H1 (cell line): ENCODE data around the gene TSPAN9. TPM values are rescaled to one million over a fixed set of nuclear protein-coding genes. Genes with fewer than 3 reads are reported as not detected.

Experiments
- CTCF ChIA-PET: fragments of 300-600 bp; sonication (Branson Sonifier 250); formaldehyde crosslinking; loops from one replicate; lab custom pipeline; 2021; ENCODE audit not compliant: partially characterized antibody; lab: Charles Lee
- POLR2A ChIA-PET: fragments of 300-600 bp; sonication (Branson Sonifier 250); formaldehyde crosslinking; loops from one replicate; lab custom pipeline; 2021; ENCODE audit warnings: inconsistent platforms; ENCODE audit not compliant: partially characterized antibody; lab: Charles Lee
- DNase-seq, 2 experiments: peaks; one replicate each; pipeline versions ENCODE4 v3.0.0 to v3.0.0-alpha.2; 2010 to 2022; ENCODE audit warnings: low spot score in 2 of 2, low read depth in 1 of 2, mixed read lengths in 1 of 2
- FAIRE-seq: peaks from 2 replicates; lab custom pipeline; 2011; peaks lifted over from hg19 to GRCh38; lab: Jason Lieb, UNC
- H2AFZ ChIP-seq: 2 replicates; pipeline ENCODE4 v1.8.1; 2012; ENCODE audit warnings: low read length, inconsistent platforms
- H2AK5ac ChIP-seq: 2 replicates; pipeline ENCODE4 v1.6.1; 2013; ENCODE audit warnings: low read depth, low read length
- H2BK120ac ChIP-seq: replicated peaks from 2 replicates; pipeline ENCODE3; 2013; ENCODE audit warnings: low read depth, low read length, inconsistent platforms
- H2BK12ac ChIP-seq: 2 replicates; pipeline ENCODE4 v1.6.1; 2013; ENCODE audit warnings: low read depth, low read length
- H2BK15ac ChIP-seq: 2 replicates; pipeline ENCODE4 v1.6.1; 2013; ENCODE audit warnings: low read length
- H2BK20ac ChIP-seq: 2 replicates; pipeline ENCODE4 v1.6.1; 2013; ENCODE audit warnings: low read length
- H2BK5ac ChIP-seq: 2 replicates; pipeline ENCODE4 v1.6.1; 2013; ENCODE audit warnings: low read depth, low read length
- H3K14ac ChIP-seq: 2 replicates; pipeline ENCODE4 v1.6.1; 2013; ENCODE audit warnings: inconsistent platforms; ENCODE audit not compliant: insufficient read length
- H3K18ac ChIP-seq: 2 replicates; pipeline ENCODE4 v1.6.1; 2013; ENCODE audit warnings: low read length; ENCODE audit errors: extremely low read depth
- H3K23ac ChIP-seq: 2 replicates; pipeline ENCODE4 v1.6.1; 2013; ENCODE audit warnings: inconsistent platforms; ENCODE audit not compliant: insufficient read length
- H3K23me2 ChIP-seq: 2 replicates; pipeline ENCODE4 v1.6.1; 2013; ENCODE audit warnings: low read depth, low read length
- H3K27ac ChIP-seq: 2 replicates; pipeline ENCODE4 v1.6.1; 2011; ENCODE audit warnings: low read depth, low read length, inconsistent platforms
- H3K27me3 ChIP-seq, 4 experiments: replicated peaks in 1 of 4; 1 replicate in 1 of 4; 2 replicates in 3 of 4; pipeline versions ENCODE4 v1.6.1 to v1.8.1; 2011 to 2013; ENCODE audit warnings: low read length in 3 of 4, mild to moderate bottlenecking in 3 of 4, inconsistent platforms in 2 of 4, mixed read lengths in 2 of 4, moderate library complexity in 1 of 4; ENCODE audit not compliant: control insufficient read depth in 3 of 4, insufficient read depth in 3 of 4; ENCODE audit errors: extremely low read depth in 1 of 4
- H3K36me3 ChIP-seq, 4 experiments: 2 replicates each; pipeline versions ENCODE4 v1.6.1 to v1.8.1; 2011 to 2013; ENCODE audit warnings: mild to moderate bottlenecking in 4 of 4, low read length in 3 of 4, moderate library complexity in 2 of 4, control low read depth in 1 of 4, inconsistent platforms in 1 of 4; ENCODE audit not compliant: insufficient read depth in 4 of 4, control insufficient read depth in 2 of 4
- H3K4ac ChIP-seq: replicated peaks from 2 replicates; pipeline ENCODE3; 2013; ENCODE audit warnings: low read length, low read depth, mixed read lengths, inconsistent platforms; ENCODE audit not compliant: insufficient read length
- H3K4me1 ChIP-seq, 4 experiments: replicated peaks in 1 of 4; 1 replicate in 1 of 4; 2 replicates in 3 of 4; pipeline versions ENCODE4 v1.6.1 to v1.8.1; 2011 to 2013; ENCODE audit warnings: low read length in 3 of 4, inconsistent platforms in 2 of 4, mixed read lengths in 1 of 4; ENCODE audit not compliant: insufficient read depth in 4 of 4, control insufficient read depth in 3 of 4
- H3K4me2 ChIP-seq, 2 experiments: 2 replicates each; pipeline versions ENCODE4 v1.6.1 to v1.8.1; 2011 to 2013; ENCODE audit warnings: low read depth in 2 of 2, low read length in 2 of 2, control low read depth in 1 of 2, inconsistent platforms in 1 of 2, mild to moderate bottlenecking in 1 of 2; ENCODE audit not compliant: insufficient read depth in 1 of 2
- H3K4me3 ChIP-seq, 4 experiments: fragments of 200-600, 300-600 bp in 1 of 4; sonication (generic), shearing (Covaris generic), sonication (Bioruptor Twin) in 1 of 4; 2 replicates each; pipeline versions ENCODE4 v1.5.1 to v1.8.1; 2011 to 2016; ENCODE audit warnings: low read length in 4 of 4, low read depth in 3 of 4, control low read depth in 2 of 4, inconsistent platforms in 2 of 4, mild to moderate bottlenecking in 2 of 4, mixed read lengths in 1 of 4, moderate library complexity in 1 of 4; ENCODE audit not compliant: insufficient read depth in 2 of 4; ENCODE audit errors: extremely low read depth in 1 of 4
- H3K56ac ChIP-seq: replicated peaks from 2 replicates; pipeline ENCODE3; 2013; ENCODE audit warnings: low read depth, mild to moderate bottlenecking, mixed read lengths, low read length, inconsistent platforms; ENCODE audit not compliant: insufficient read length
- H3K79me1 ChIP-seq: 2 replicates; pipeline ENCODE4 v1.6.1; 2013; ENCODE audit warnings: low read depth, low read length, control low read depth
- H3K79me2 ChIP-seq, 2 experiments: 2 replicates each; pipeline versions ENCODE4 v1.6.1 to v1.8.1; 2012 to 2013; ENCODE audit warnings: low read length in 2 of 2, mild to moderate bottlenecking in 2 of 2, inconsistent platforms in 1 of 2; ENCODE audit not compliant: insufficient read depth in 2 of 2, control insufficient read depth in 1 of 2
- H3K9ac ChIP-seq, 4 experiments: replicated peaks in 1 of 4; 1 replicate in 1 of 4; 2 replicates in 3 of 4; pipeline versions ENCODE4 v1.6.1 to v1.8.1; 2011 to 2013; ENCODE audit warnings: low read depth in 3 of 4, low read length in 3 of 4, control low read depth in 2 of 4, mild to moderate bottlenecking in 2 of 4, moderate library complexity in 2 of 4, inconsistent platforms in 1 of 4; ENCODE audit errors: extremely low read depth in 1 of 4
- H3K9me3 ChIP-seq, 2 experiments: 2 replicates each; pipeline versions ENCODE4 v1.6.1 to v1.8.1; 2012 to 2013; ENCODE audit warnings: mild to moderate bottlenecking in 2 of 2, moderate library complexity in 2 of 2, control low read depth in 1 of 2, inconsistent platforms in 1 of 2, low read depth in 1 of 2, low read length in 1 of 2, mixed read lengths in 1 of 2; ENCODE audit not compliant: insufficient read depth in 2 of 2
- H4K20me1 ChIP-seq, 2 experiments: replicated peaks in 1 of 2; 2 replicates each; pipeline versions ENCODE3 to v1.8.1; 2011 to 2013; ENCODE audit warnings: inconsistent platforms in 2 of 2, low read length in 2 of 2, mild to moderate bottlenecking in 1 of 2; ENCODE audit not compliant: insufficient read depth in 2 of 2, control insufficient read depth in 1 of 2
- H4K5ac ChIP-seq: 2 replicates; pipeline ENCODE4 v1.6.1; 2013; ENCODE audit warnings: low read length, low read depth, mixed read lengths, inconsistent platforms; ENCODE audit not compliant: insufficient read length
- H4K8ac ChIP-seq: 2 replicates; pipeline ENCODE4 v1.8.0; 2013; ENCODE audit warnings: mild to moderate bottlenecking, moderate library complexity, low read length, inconsistent platforms; ENCODE audit not compliant: insufficient read depth; ENCODE audit errors: extremely low read depth
- H4K91ac ChIP-seq: replicated peaks from 2 replicates; pipeline ENCODE3; 2013; ENCODE audit warnings: low read length, mixed read lengths, inconsistent platforms; ENCODE audit not compliant: insufficient read length
- NANOG ChIP-seq: IDR thresholded peaks from 2 replicates; pipeline ENCODE4 v1.6.1; 2011; ENCODE audit warnings: low read length, low read depth, mild to moderate bottlenecking, inconsistent platforms; ENCODE audit not compliant: insufficient read depth, poor library complexity, severe bottlenecking
- SP1 ChIP-seq: IDR thresholded peaks from 2 replicates; pipeline ENCODE4 v1.6.1; 2011; ENCODE audit warnings: low read depth, low read length
- SP4 ChIP-seq: IDR thresholded peaks from 2 replicates; pipeline ENCODE4 v1.6.1; 2012; ENCODE audit warnings: low read length, inconsistent platforms
- ZNF274 ChIP-seq: IDR thresholded peaks from 2 replicates; pipeline ENCODE4 v1.7.0; 2012; ENCODE audit warnings: low read length, borderline replicate concordance; ENCODE audit errors: extremely low read depth
- WGBS, 2 experiments: shearing (Covaris generic) in 1 of 2; methylation state at CpG; one replicate each; pipeline versions ENCODE4 v1.1.6 to v1.1.7; 2013 to 2015; ENCODE audit warnings: low lambda C conversion rate in 2 of 2, mixed read lengths in 2 of 2, inconsistent platforms in 1 of 2, low coverage in 1 of 2, missing lambda C conversion rate in 1 of 2; ENCODE audit not compliant: insufficient replicate concordance in 2 of 2, insufficient coverage in 1 of 2, insufficient read length in 1 of 2; ENCODE audit errors: extremely low coverage in 1 of 2, missing lambda C conversion rate in 1 of 2; 5-methylcytosine and 5-hydroxymethylcytosine counted together
- polyA plus RNA-seq, 7 experiments: library from polyadenylated mRNA; depleted of rRNA in 3 of 7; stranded (reverse) in 5 of 7; unstranded in 2 of 7; fragments of >200 nt in 5 of 7; fragments of 200-250 nt in 2 of 7; gene quantifications; 1 replicate in 5 of 7; 2 replicates in 1 of 7; 4 replicates in 1 of 7; pipeline versions ENCODE4 v1.2.1 to v1.2.3, GENCODE V29; 2011 to 2013; ENCODE audit warnings: missing spikeins in 2 of 7, mixed read lengths in 2 of 7
- total RNA-seq: library from RNA; stranded (reverse); fragmentation: NEBNext Ultra II Directional; extraction: Animal tissue kit (Norgen Biotek cat#: 25700); gene quantifications from 2 replicates; pipeline ENCODE4 v1.2.1, GENCODE V29; 2021

TSPAN9 gene
- total and polyA plus RNA-seq, 2 of the 8 experiments (the other 6 are each of a cell fraction or from before 2014, with no cell fraction given): 11.5 to 29.1 TPM

DNA sequence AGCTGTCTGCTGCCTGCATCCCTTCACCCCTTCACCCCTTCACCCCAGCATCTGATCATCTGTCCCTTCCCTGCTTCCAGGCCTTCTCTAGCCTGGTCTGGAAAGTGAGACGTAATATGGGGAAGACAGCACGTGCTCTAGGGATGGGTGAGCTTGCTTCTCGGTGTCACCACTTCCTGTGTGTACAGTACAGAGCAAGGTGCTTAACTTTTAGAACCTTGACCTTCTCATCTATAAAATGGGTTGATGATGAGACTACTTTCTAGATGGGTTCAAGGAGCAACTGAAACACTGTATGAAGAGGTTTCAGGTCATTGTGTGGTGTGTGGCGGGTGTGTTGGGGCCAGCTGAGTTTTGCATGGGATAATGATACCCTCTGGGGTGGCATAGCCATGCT, 140.5 kb downstream of the TSPAN9 start:
- Histone ChIP-seq H2BK20ac (no peak overlapping the region), H2BK5ac (no peak overlapping the region), H4K8ac (no peak overlapping the region), H3K14ac (no peak overlapping the region), H3K56ac (no peak overlapping the region), H3K9me3 (no peaks in the 10 kb centered on the region), H3K9ac (no peak overlapping the region), H2AK5ac (no peak overlapping the region), H3K36me3 (no peaks in the 10 kb centered on the region), H2AFZ (no peak overlapping the region), H2BK120ac (no peak overlapping the region), H2BK15ac (no peak overlapping the region), H3K4me2 (no peak overlapping the region), H4K5ac (no peak overlapping the region), H3K4ac (no peak overlapping the region), H3K23me2 (no peaks in the 10 kb centered on the region), H4K91ac (no peak overlapping the region), H3K4me1 (peaks cover 3 to 22% (median 12%) of the 10 kb centered on the region in 4 experiments), H4K20me1 (no peaks in the 10 kb centered on the region), H3K79me1 (no peaks in the 10 kb centered on the region), H3K4me3 (no peak overlapping the region), H3K18ac (no peak overlapping the region), H3K79me2 (no peaks in the 10 kb centered on the region), H3K27ac (no peak overlapping the region), H2BK12ac (no peak overlapping the region), H3K27me3 (no peaks in the 10 kb centered on the region), H3K23ac (no peak overlapping the region)
- no peak for FAIRE-seq
- CTCF ChIA-PET: interaction anchor here (0.8 to 12.3 kb wide), 8 partner anchors 11 to 97 kb away, joined by 3 to 122 read pairs (median 4); no protein-coding TSS in a partner anchor
- no peak for DNase-seq
- POLR2A ChIA-PET: no interaction called here
- 91% methylated on average over 4 of the region's 4 CpGs; no CpG with 5 or more reads in 1 of the 2 experiments for WGBS, 2 experiments
- TF ChIP-seq SP4 (no peak), SP1 (no peak), ZNF274 (no peak), NANOG (no peak)
